Measurements from ENCODE around the gene SERPINB1. TPM values are rescaled to one million over a fixed set of nuclear protein-coding genes. Genes with fewer than 3 reads are reported as not detected.

SERPINB1 gene
- total RNA-seq, 1 donor from 2014 or later: 43.8 TPM

GRCh38 chr6:2850538-2851113 lies 9.0 kb upstream of the SERPINB1 start:
- no peak for DNase-seq (ENCODE audit: low spot score)

DNA sequence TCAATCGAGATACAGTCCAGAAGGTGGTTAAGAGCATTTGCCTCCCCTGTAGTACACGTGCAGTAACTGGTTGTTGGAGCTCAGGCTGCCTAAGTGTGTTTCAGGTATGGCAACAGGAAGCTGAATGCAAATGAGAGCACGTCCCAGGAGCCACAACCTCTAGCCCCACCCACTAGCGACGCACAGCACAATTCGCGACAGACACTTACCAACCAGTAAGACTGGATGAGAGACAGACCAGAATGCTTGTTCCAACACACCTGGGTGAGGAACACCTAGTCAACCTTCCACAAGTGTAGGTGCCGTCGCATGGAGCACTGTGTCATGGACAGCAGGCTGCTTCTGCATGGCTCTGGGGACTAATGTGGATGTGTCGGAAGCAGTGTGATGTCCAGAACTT lies 7.2 kb upstream of the SERPINB1 start:
- no peak for DNase-seq (ENCODE audit: low spot score)

- no peak for DNase-seq (ENCODE audit: low spot score)
Measured at GRCh38 chr6:2845880-2846208, 4.2 kb upstream of the SERPINB1 start.

DNA sequence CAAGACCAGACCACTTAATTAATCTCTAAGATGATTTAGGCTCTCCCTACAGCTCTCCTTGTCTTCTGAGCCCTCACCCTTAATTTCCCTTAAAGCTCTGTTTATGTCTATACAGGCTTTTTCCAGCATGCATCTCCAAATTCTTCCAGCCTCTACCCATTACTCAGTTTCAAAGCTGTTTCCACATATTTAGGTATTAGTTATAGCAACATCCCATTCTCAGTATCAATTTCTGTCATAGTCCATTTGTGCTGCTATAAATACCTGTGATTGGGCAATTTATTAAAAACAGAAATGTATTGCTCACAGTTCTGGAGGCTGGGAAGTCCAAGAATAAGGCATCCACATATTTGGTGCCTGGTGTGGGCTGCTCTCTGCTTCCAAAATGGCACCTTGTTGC lies 2.3 kb upstream of the SERPINB1 start:
- DNase-seq (ENCODE audit: low spot score): no peak

GRCh38 chr6:2843138-2843740 lies 1.6 kb upstream of the SERPINB1 start:
- DNase-seq (ENCODE audit: low spot score): no peak

DNA sequence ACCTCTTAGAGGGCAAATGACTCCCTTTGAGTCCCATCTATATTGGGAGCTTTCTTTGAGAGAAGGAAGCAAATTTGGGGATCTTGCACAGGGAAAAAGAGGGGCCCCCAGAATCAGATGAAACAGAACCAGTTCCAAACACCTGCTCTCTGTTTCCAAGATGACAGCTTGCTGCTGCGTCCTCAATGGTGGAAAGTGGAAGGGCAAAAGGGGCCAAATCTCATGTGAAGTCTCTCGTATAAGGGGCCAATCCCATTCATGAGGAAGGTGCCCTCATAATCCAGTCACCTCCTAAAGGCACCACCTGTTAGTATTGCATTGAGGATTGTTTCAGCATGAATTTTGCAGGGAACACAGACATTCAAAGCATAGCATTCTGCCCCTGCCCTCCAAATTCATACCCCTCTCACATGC lies 483 bp upstream of the SERPINB1 start:
- DNase-seq (ENCODE audit: low spot score): no peak

GRCh38 chr6:2840749-2841061 lies 958 bp downstream of the SERPINB1 start:
- no peak for DNase-seq (ENCODE audit: low spot score)

DNA sequence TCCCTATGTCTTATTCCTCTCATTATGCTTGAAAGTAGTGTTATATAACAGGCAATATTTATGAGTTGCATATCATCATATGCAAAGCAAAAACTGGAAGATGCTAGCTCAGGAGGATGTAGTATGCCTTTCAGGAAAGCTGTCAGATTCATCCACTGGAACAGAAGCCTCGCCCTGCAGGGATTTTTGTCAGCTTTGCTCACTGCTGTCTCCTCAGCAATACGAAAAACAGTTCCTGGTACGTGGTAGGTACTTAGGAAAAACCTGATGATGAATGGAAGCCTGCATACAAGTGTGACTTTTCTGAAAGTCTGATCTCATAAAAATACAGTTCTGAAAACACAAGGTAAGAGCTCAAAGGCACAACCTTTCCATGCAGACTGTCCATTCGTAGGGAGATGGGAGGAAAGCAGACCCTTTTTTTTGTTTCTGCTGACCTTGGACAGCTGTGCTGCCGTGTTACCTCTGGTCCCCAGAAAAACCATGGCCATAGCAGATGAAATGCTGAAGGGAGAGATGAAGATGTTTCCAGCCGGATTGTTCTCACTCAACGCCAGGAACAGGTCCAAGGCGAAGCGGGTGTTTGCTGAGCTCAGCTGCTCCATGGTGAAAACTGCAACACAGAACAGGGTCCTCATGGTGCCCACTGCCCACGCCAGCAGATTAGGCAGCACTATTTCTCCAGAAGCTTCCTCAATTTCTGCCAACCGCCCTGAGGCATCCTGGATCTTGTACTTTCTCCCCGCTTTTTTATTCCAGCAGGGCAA lies 1.5 kb downstream of the SERPINB1 start:
- DNase-seq (ENCODE audit: low spot score): no peak

DNA sequence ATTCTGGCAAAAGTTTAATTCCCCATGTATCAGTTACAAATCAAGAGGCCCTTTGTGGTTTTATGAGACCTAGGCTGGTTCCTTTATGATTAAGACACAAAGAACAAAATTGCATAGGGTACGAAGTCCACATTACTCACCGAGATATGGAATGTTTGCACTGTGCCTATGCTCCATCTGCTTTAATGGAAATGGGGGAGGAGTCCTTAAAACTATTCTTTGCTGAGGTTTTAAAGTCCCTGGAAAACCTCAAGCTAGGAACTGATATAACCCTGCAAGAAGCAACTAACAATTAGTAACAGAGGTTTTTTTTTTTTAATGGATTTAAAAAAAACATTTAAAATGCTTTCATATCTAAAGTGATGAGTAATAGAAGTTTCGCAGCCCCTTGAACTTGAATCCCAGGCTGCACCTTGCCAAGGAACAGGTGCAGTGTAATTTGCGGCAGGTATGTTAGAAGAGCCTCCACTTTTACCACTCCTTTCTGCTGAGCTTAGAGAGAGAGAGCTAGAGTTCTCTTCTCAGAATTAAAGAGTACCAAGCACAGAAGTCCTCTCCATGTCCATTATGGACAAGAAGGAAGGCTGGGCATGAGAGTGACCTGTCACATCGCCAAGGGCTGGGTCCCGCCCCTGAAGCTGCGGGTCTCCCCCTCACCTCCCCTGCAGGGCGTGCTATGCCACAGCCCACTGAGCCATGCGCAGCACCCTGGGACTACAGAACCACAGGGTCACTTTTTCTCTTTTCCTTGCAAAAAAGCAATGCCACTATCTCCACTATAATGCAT lies 2.3 kb downstream of the SERPINB1 start:
- DNase-seq (ENCODE audit: low spot score): no peak

- DNase-seq (ENCODE audit: low spot score): no peak
Measured at GRCh38 chr6:2838251-2838650, 3.4 kb downstream of the SERPINB1 start.

DNA sequence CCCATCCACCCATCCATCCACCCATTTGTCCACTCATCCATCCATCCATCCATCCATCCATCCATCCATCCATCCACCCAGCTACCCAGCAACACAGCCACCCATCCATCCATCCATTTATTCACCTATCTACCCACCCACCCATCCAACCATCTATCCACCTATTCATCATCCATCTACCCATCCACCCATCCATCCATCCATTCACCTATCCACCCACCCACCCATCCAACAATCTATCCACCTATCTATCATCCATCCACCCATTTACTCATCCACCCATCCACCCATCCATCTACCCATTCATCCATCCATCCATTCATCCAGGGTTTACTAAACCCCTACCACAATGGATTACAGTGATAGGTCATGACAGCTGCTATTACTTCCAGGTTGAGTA lies 7.4 kb downstream of the SERPINB1 start:
- no peak for DNase-seq (ENCODE audit: low spot score)

DNA sequence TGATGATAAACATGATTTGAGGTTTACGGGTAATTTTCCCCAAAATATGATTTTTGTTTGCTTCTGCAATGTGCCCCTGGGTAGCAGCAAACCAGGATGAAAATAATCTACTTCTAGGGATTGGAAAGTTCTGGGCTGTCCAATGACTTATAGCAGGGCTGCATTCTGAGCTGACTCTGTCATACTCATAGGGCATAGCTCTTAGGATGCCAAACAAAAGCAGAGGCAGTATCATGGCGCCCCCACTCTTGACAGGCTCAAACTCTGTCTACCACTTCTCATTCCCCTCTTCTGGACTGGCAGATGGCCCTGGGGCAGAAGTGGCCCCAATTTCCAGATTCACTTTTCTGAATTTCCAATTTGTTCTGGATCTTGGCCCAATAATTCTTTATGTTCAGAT lies 10.3 kb downstream of the SERPINB1 start:
- no peak for DNase-seq (ENCODE audit: low spot score)

DNA sequence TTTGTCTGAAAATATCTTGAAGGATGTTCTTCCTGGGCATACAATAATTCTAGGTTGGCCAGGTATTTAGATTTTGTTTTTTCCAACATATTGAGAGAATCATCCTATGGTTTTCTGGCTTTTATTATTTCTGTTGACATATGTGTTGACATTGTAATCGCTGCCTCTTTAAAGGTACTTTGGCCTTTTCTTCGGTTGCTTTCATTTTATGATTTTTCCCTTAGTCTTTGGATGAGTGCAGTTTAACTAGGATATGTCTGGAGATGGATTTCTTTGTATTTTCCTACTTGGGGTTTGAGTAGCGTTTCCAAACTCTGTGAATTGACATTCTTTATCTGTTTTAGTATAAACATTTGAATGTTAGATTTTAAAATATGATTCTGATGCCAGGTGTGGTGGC lies 11.5 kb downstream of the SERPINB1 start:
- DNase-seq (ENCODE audit: low spot score): no peak

- DNase-seq (ENCODE audit: low spot score): no peak
Measured at GRCh38 chr6:2829253-2829652, 12.4 kb downstream of the SERPINB1 start.

- DNase-seq (ENCODE audit: low spot score): no peak
Measured at GRCh38 chr6:2828629-2829028, 13.0 kb downstream of the SERPINB1 start.

GRCh38 chr6:2827142-2827541 lies 14.5 kb downstream of the SERPINB1 start:
- no peak for DNase-seq (ENCODE audit: low spot score)

DNA sequence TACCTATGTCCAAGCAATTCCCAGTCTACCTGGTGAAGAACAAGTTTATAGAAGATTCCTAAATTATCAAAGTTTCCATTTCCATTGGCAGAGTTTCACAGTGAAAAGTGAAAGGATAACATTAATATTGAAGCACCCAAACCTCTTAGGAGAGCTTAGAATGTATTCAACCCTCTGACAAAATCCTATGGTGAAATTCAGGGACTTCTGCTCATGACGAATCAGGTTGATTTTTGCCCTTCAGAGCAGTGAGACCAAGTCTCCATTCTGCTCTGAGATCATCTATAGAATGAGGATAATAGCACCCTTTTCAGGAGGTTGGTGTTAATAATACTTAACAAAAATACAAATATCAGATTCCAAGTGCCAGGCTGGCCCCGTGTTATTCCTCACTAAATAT lies 15.5 kb downstream of the SERPINB1 start:
- no peak for DNase-seq (ENCODE audit: low spot score)

DNA sequence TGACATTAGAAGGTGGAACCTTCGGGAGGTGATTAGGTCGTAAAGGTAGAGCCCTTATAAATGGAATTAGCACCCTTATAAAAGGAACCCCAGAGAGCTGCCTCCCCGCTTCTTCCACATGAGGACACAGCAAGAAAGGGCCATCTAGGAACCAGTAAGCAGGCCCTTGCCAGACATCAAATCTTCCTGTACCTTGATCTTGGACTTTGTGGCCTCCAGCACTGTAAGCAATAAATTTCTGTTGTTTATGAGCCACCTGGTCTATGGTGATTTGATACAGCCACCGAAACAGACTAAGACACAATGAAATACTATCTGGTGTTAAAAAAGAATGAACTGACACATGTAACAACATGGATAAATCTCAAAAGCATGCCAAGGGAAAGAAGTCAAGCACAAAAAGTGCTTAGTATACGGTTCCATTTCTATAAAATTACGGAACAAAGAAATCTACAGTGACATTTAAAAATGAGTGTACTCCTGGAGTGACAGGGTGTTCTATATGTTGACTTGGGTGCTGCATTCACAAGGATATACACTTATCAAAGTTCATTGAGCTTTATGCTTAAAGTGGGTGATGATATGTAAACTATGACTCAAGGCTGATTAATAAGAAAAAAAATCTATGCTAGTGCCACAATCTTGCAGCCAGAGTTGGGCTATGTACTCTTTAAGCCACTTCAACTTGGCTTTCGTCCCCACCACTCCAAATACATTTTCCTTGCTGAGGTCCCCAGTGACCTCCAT lies 18.4 kb downstream of the SERPINB1 start:
- no peak for DNase-seq (ENCODE audit: low spot score)

- DNase-seq (ENCODE audit: low spot score): no peak
Measured at GRCh38 chr6:2821554-2821953, 20.1 kb downstream of the SERPINB1 start.

DNA sequence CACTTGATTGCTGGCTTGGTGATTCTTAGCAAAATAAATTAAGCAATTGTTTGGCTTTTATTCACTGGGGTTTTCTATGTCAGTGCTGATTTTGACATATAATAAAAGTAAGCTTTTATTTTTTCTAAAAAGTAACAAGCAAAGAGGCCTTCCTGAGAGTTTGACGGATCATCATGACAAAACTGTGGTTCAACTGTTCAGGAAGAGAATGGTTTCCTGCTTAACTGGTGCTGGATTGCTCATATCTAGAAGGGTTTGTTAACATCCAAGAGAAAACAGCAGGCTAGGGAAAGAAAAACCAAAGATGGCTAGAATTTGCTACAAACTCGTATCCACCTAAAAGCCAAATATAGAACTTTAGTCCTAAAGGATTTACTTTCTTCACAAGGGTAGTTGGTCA lies 21.2 kb downstream of the SERPINB1 start:
- no peak for DNase-seq (ENCODE audit: low spot score)

GRCh38 chr6:2819978-2820377 lies 21.7 kb downstream of the SERPINB1 start:
- DNase-seq (ENCODE audit: low spot score): no peak

DNA sequence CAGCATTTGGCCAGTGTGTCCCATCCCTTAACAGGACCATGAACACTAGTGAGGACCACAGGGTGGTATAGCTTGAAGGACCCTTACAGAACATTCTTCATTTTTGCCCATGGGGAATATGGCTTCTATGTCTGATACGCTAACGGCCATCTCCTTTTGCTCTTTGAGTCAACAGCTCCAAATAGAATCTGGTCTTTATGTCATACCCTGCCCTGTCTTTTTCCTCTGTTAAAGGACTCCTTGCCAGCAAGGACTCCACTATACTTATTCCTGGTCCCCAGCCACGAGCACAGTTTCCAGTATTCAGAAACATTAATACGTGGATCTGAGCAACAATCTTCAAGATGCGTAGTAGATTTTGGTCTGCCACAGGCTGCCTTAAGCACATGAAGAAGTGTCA lies 22.5 kb downstream of the SERPINB1 start:
- no peak for DNase-seq (ENCODE audit: low spot score)
